ENCODE measurements around the gene SNX19.

Gene SNX19

GRCh38 chr11:130906616-130907015 is 9.7 kb downstream of the SNX19 start:
- no peak for DNase-seq

- no peak for DNase-seq
These were observed 10.8 kb downstream of the SNX19 start for GRCh38 chr11:130905512-130905911.

DNA sequence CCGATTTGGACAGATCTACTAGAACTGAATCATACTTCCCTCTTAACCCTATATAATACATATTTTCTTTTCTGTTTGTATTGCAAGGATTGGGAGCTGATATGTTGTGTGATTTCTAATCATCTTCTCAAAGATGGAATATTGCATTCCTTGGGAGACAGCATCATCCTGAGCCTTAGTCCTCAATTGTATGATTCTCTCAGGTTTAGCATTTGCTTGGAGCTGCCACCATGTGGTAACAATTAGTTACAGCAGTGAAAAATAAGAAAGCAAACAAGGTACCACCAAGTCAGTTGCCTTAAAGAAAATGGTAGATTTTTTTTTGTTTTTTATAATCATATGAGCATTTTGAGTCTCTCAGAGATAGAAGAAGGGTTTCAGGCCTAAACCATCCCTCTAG is 11.9 kb downstream of the SNX19 start:
- no peak for DNase-seq

DNA sequence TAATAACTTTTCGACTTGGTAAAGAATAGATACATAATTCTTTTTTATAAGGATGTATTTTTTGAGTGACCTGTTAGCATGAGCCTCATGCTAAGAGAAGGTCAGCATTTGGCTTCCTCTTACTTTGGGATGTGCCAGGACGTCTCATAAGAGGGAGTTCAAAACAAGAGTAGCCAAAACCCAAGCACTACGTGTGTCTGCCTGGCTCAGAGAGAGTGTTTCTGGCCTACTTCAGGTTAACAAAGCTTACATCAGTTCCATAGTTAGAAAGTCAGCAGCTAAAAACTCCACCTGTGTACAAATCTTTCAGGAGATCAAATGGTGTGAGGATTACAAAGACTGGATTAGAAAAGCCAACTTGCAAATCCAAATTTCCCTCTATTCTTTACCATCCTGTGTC is 13.9 kb downstream of the SNX19 start:
- DNase-seq = no peak

DNA sequence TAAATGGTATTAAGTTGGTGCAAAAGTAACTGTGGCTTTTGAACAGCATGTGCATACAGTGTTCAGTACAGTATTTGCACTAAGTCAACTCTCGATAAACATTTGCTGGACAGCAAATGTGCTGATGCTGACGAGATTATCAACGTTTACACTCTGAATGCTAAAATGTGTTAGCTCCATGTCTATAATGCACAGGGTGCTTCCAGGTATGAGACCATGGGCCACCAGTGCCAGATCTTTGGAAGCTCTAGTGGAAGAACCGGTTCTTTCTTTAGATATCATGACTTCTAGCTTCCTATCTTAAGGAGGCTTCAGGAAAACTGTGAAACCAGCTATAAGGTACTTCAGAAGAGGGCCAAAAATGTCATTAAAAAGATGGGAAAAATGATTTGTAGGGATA is 17.2 kb downstream of the SNX19 start:
- no peak for DNase-seq

DNA sequence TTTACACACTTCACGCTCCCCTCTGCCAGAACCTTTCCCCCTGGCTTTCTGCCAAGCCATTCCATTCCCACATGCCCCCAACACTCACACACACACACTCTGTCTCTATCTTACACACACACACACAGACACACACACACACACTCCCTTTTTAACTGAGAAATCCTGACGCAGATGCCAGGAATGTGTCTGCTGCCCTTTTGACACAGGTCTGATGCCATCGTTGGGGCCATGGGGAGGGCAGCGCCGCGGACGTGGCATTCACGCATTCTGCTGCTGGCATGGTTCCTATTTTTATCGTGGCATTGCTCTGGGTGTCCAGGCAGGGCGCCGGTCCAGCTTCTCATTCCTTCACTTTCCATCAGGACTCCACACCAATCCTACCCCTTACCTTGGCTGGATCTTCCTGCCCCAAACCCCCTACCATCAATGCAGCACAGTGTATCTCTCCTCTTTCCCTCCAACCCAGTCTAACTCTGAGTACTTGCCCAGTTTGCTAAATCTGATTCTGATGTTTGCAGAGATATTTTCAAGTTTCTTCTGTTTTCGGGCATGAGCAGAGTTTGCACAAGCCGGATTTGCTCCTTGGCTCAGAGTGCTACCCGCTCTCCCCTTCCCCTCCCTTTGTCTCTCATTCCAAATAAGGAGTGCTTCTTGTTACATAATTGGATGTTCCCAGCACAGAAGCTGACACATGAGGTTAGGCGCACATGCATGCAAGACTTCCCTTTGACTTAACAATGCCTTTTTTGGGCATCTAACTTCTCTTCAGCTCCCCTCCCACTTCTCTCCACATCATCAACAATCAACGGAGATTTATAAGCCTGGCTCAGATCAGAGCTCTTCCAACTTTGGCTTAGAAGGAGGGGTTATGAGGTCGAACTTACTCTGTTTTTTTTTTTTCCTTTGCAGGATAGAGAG is 18.8 kb downstream of the SNX19 start:
- no peak for DNase-seq

DNA sequence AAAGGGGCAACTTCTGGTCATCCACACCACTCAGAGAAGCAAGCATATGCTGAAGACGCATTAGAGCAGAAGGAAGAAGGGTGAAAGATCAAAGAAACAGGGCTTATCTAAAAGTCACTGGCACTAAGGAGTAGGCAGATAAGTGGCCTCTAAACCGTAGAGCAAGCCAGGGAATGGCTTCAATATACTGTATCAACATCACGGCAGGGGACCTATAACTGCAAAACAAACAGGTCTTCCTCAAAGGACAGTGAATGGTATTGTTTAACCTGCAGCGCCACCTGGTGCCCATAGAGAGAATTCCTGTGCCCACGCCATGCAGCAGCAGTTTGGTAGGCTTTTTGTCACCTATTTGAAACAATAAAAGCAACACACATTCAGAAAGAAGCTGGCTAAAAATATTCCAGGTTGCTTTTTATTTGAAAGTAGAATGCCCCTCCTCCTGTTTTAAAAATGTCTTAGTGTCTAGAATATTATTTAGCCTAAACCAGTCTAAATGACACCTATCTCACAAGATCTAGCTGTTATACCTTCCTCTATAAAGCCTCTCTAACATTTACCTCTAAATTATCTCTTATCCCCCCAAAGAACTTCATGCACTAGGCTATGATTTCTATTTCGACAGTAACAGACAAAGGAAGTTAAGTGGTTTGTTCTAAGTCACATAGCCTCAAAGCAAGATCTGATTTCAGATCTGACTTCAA is 21.8 kb downstream of the SNX19 start:
- DNase-seq = no peak

DNA sequence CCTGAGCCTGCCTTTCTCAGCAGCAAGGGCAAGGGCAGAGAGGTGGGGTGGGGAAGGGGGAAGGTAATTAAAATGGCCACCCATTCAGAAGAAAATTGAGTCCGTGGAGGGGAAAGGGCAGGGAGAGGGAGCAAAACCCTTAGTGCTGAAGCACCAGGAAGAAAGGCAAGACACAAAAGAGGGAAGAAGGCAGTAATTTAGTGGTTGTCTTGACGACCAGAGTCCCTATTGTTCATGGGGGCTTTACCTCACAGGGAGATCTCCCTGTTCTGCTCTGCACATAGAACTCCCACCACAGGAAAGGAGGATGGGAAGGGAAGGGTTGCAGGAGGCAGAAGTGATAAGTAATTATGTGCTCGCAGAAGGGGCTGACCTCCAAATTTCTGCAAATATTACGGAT is 23.4 kb downstream of the SNX19 start:
- DNase-seq = no peak

DNA sequence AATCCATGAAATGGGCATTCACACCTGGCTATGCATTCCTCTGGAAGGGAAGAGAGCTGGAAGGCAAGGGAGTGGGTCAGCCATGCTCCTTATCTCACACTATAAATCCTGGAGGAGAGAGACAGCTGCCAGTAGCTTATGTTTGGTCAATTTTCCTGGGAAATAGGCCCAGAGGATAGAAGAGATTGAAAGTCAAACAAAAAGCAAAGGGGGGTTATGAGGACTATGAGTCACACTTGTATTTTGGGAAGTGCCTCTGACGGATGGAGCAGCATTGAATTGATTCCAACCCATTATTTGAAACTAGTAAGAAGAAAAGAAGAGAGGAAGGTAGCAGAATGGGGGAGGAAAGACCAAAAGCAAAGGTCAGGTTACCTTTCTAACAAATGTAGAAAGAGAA is 25.0 kb downstream of the SNX19 start:
- DNase-seq = no peak

DNA sequence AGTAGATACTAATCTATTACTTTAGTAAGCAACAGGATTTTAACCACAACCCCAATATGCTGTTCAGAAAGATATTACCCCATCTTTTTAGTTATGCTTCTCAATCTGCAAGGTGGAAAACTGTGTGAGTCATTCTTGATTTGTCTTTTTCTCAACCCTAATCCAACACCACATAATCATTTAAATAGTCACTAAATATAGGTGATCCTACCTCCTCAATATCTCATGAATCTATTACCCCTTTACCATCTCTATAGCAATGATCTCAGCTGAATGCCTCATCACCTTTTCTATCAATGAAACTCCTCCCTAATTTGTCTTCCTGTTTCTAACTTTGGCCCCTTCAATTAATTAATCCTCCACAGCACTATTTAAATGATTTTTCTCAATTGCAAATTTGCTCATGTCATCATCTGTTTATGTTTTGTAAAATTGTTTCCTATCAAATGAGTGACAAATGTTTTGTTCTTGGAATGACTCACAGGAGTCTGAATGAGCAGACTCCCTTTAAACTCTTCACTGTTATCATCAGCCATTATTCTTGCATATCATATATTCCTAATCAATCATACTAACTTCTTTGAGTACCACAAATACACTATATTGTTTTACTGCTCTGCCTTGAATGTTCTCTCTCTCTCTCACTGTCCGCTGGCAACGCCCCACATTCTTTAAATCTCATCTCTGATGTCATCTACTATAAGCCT is 26.1 kb downstream of the SNX19 start:
- DNase-seq = no peak

DNA sequence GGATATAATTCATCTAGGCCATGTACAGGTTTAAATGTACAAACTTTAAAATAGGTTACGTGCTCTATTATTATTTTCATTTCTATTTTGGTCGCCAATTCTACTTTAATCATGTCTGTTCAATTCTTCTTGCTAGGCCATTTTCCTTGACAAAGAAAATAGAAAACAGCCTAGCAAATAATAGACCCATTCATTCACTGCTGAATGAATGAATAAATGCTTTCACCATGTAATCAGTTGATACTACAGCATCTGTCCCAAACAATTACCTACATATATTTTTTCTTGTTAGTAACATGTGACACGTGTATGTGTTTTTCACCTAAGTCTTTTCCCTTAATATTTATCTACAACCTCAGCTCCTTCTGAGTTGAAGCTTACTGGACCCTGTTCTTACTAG is 27.5 kb downstream of the SNX19 start:
- no peak for DNase-seq

GRCh38 chr11:130886704-130887103 is 29.6 kb downstream of the SNX19 start:
- DNase-seq = no peak

DNA sequence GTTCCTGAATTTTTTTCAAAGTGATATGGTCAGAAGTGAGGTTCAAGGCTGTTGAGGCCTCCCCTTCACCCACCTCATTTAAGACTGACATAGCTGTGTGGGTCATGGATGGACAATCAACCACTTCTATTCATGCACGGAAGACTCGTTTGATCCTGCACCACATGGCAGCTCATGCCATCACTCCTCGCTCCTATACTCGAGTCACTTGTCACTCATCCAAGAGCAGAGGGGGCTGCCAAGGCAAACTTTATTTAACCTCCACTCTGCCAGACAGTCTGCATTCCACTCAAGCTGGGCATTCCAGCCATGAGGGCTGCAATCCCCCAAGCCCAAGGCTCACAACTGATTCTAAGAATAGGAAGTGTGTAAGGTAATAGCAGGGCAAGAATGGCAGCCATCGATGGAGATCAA is 34.1 kb downstream of the SNX19 start:
- DNase-seq = no peak

GRCh38 chr11:130881475-130882137 is 34.7 kb downstream of the SNX19 start:
- no peak for DNase-seq

- no peak for DNase-seq
These were observed 36.4 kb downstream of the SNX19 start for GRCh38 chr11:130879836-130880235.

DNA sequence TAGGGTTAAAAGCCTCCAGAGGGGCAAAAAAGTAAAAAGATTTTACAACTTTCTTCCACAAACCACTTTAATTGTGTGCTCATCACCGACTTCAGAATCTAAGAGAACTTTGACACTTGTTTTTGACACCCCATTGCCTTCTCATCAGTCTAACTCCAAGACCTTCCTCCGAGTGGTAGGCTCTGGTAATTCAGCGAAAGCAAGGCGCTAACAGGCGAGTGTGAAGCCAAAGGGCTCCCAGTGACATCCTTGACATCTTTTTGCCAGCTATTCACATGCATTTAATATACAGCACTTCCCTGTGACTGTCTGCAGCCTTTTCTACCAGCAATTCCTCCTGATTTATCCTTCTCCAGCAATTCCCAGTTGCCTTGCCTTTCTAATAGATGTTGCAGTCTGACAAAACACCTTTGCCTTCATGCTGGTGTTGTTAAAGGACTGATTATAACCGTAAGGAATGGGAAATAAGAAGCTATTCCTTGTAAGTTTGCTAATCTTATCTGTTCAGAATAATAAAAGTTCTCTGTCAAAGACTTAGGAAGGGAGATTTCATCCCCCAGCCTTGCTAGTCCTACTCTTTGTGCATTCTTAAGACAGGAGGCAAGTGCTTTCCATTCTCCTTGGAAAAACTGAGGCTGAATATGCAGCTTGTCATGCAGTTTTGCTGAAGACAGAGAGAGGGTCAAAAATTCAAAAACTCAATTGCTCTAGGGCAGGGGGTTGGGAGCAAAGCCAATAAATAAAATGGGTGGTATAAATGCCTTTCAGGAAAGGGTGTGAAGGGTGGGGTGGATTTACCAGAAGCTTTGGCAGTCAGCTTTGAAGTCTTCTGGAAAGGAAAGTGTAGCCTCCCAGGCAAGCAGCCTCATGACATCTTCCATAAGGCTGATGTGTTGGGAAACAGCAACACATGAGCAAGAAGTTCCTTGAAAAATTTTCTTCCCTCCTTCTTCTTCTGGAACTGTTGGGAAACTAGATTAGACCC is 39.1 kb downstream of the SNX19 start:
- no peak for DNase-seq

GRCh38 chr11:130876100-130876499 is 40.2 kb downstream of the SNX19 start:
- no peak for DNase-seq

GRCh38 chr11:130874955-130875531 is 41.2 kb downstream of the SNX19 start:
- DNase-seq = no peak

DNA sequence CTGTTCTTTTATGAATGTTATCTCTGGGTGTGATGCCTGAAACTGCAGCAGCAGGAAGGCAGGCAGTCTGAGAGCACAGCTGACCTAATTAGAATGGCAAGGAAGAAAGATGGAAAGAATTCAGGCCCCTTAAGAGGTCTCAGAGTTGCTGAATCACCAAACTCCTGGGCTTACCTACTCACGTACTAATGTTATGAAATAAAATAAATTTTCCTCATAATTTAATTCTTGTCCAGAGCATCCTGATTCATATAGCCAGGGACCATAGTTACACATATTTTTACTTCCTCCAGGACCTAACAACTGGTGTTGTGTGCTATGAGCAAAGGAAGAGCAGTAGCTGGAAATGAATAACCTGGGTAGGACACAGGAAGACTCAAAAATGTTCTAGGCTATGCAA is 41.9 kb downstream of the SNX19 start:
- DNase-seq = no peak

DNA sequence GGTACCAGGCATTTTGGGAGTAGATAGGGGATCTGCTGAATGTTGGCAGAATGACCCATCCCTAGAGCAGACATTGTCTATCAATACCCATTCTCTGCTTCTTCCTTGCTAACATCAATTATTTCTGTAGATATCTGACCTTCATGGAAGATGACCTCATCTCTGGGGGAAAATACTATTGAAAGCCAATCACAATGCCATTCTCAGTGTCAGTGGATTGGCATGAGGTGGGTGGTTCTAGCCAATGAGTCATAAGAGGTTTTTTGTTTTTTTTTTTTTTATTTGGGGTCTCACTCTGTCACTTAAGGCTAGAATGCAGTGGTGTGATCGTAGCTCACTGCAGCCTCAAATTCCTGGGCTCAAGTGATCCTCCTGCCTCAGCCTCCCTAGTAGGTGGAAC is 42.5 kb downstream of the SNX19 start:
- DNase-seq = no peak

GRCh38 chr11:130872981-130873380 is 43.3 kb downstream of the SNX19 start:
- no peak for DNase-seq

DNA sequence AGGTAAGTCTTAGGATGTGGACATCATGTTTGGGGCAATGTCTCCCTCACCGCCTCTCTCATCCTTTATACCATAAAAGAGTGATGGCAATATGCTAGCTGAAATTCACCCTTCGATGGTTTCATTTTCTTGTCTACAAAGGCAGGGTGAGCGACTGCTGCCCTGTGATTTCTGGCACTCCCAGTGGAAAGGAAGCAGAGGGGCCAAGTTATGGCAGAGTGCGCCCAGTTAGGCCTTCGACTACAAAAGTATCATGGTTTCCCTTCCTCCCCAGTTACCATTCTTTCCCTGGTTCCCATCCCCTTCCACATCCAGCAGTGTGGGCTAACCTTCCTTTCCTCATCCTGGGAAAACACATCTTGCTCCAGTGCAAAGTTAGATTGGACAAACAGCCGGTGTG is 43.8 kb downstream of the SNX19 start:
- DNase-seq = no peak

Data from DMS 273 treated with DMSO at 0.1 percent for 48 hours (cell line).